MM.1S (cell line): ENCODE data around the gene LANCL1.

Source experiments
- CTCF ChIP-seq: fragments of 300-600 bp; sonication (generic); IDR thresholded peaks from 2 replicates; pipeline ENCODE4 v1.5.1; 2016; ENCODE audit warnings: antibody characterized with exemption, low read length, mixed read lengths
- EZH2 ChIP-seq: fragments of 300-600 bp; sonication (generic); optimal IDR thresholded peaks from 2 replicates; pipeline ENCODE3; 2017; ENCODE audit warnings: low read depth, mild to moderate bottlenecking, antibody characterized with exemption, low read length, mixed read lengths
- EZH2phosphoT487 ChIP-seq: fragments of 300-600 bp; sonication (generic); IDR thresholded peaks from 2 replicates; pipeline ENCODE4 v1.6.1; 2018; ENCODE audit warnings: antibody characterized with exemption, low read length

DNA sequence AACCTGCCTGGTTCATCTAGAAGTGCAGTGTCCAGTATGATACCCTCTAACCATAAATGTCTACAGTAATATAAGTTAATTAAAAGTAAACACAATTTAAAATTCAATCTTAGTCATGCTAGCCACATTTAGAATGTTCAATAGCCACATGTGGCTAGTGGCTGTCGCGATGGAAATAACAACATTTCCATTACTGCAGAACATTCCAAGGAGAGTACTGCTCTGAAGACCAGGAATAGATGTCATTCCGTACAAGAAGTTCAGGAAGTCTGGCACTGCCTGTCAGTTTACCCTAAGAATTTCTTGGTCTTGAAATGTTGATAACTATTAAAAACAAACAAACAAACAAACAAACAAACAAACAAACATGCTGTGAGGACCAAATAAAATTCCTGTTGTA is 17.2 kb downstream of the LANCL1 start:
- TF ChIP-seq EZH2phosphoT487 (no peak), CTCF (no peak), EZH2 (no peak)
